Mononuclear cell (primary cell): ENCODE results near the gene ITPRID1. TPM values are rescaled to one million over a fixed set of nuclear protein-coding genes. Genes with fewer than 3 reads are reported as not detected.

Source experiments
- H3K27me3 ChIP-seq: 2 replicates; pipeline ENCODE4 v1.6.0; 2011; ENCODE audit warnings: low read length, control low read depth; ENCODE audit not compliant: insufficient read depth
- H3K4me1 ChIP-seq: 2 replicates; pipeline ENCODE4 v1.5.1; 2011; ENCODE audit warnings: mild to moderate bottlenecking, low read length, control low read depth; ENCODE audit not compliant: insufficient read depth
- H3K4me3 ChIP-seq: 2 replicates; pipeline ENCODE4 v1.5.1; 2011; ENCODE audit warnings: mild to moderate bottlenecking, low read length, moderate library complexity
- H3K9me3 ChIP-seq: 2 replicates; pipeline ENCODE4 v1.5.1; 2011; ENCODE audit warnings: low read depth, mild to moderate bottlenecking, control low read depth, low read length
- total RNA-seq: library from RNA; depleted of rRNA; stranded (reverse); fragments of >200 nt; gene quantifications from one replicate; pipeline ENCODE4 v1.2.3, GENCODE V29; 2012

Gene ITPRID1
- total RNA-seq, 1 donor = 0.73 TPM

DNA sequence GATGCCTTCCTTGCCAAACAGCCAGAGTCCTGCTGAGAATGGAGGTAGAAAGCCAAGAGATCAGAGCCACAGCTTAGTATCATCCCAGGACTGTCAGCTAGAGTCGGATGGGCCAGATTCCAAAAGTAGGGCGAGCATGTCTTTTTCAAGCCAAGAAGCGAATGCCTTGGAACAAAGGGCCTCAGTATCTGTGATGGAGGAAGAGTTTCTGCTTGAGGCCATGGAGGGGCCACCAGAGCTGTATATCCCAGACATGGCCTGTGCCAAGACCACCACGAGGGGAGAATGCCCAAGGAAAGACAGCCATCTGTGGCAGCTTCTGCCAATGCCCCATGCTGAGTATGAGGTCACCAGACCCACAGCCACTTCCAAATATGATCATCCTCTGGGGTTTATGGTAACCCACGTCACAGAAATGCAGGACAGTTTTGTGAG lies 128.8 kb downstream of the ITPRID1 start:
- Histone ChIP-seq H3K4me3 (no peak overlapping the region), H3K27me3 (no peaks in the 10 kb centered on the region), H3K4me1 (no peaks in the 10 kb centered on the region), H3K9me3 (no peaks in the 10 kb centered on the region)

DNA sequence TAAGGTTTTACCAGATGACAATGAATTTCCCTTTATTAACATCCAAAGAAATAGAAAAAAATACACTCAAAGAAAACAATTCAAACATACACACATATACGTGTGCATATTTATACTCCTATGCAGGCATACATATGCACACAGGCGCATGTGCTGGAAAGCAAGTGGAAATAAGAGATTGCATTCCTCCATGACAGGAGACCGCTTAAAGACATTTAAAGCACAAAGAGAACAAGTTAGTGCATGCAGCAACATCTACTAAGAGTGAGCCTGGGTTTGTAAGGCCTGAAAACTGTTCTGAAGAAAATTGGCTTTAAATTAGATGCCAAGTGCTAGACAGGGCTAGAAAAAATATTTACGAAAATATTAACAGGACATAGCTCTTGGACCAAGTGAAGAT lies 133.1 kb downstream of the ITPRID1 start:
- Histone ChIP-seq H3K4me3 (no peak overlapping the region), H3K27me3 (no peaks in the 10 kb centered on the region), H3K4me1 (no peaks in the 10 kb centered on the region), H3K9me3 (no peaks in the 10 kb centered on the region)

DNA sequence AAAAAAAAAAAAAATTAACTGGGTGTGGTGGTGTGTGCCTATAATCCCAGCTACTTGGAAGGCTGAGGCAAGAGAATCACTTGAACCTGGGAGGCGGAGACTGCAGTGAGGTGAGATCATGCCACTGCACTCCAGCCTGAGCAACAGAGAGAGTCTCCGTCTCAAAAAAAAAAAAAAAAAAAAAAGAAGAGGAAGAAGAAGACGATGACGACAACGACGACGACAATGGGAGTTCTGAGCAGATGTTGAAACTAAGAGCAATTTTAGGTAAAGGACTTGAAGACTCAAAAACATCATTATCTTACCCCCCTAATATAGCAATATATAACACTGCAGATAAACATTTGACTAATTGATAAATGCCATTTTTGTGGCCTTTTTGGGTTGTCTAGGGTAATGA lies 133.6 kb downstream of the ITPRID1 start:
- Histone ChIP-seq H3K9me3 (no peaks in the 10 kb centered on the region), H3K4me3 (no peak overlapping the region), H3K4me1 (no peaks in the 10 kb centered on the region), H3K27me3 (no peaks in the 10 kb centered on the region)

DNA sequence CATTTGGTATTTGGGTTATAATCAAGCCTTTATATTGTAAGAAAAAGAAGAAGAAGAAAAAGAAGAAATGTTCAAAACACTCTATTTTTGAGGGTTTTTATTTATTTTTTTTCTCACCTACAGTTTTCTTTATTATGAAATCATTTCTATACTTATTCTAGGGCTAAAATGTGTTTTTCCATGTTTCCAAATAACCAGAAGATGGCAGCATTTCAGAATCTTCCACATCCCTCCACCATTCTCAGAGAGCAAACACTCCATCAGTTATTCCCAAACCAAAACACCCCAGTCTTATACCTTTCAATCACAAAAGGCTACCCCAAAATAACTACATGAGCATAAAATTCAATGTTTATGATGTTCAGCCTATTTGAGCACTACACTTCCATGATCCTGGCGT lies 134.4 kb downstream of the ITPRID1 start:
- no peaks in the 10 kb centered on the region for H3K4me1 ChIP-seq
- H3K4me3 ChIP-seq = no peak overlapping the region
- H3K9me3 ChIP-seq = no peaks in the 10 kb centered on the region

DNA sequence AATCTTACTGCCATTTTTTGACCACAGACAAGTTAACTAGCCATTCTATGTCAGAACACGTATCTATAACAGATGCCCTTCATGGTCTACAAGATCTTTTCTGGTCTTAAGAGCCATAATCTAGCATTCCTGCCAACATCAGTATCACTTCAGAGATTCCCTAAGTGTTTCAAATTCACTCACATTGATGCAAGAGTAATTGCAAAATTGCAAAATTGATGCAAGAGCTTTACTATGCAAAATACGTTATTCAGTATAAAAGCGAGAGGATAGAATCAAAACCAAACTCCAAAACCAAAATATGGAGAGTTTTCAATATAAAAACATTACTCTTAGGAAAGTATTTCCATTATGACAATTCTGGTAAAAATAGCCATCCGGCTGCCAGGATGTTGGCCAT lies 135.0 kb downstream of the ITPRID1 start:
- Histone ChIP-seq H3K9me3 (no peaks in the 10 kb centered on the region), H3K4me1 (no peaks in the 10 kb centered on the region), H3K27me3 (no peaks in the 10 kb centered on the region), H3K4me3 (no peak overlapping the region)

More for the DNA sequence above, 134.4 kb downstream of the ITPRID1 start:
- no peaks in the 10 kb centered on the region for H3K27me3 ChIP-seq

DNA sequence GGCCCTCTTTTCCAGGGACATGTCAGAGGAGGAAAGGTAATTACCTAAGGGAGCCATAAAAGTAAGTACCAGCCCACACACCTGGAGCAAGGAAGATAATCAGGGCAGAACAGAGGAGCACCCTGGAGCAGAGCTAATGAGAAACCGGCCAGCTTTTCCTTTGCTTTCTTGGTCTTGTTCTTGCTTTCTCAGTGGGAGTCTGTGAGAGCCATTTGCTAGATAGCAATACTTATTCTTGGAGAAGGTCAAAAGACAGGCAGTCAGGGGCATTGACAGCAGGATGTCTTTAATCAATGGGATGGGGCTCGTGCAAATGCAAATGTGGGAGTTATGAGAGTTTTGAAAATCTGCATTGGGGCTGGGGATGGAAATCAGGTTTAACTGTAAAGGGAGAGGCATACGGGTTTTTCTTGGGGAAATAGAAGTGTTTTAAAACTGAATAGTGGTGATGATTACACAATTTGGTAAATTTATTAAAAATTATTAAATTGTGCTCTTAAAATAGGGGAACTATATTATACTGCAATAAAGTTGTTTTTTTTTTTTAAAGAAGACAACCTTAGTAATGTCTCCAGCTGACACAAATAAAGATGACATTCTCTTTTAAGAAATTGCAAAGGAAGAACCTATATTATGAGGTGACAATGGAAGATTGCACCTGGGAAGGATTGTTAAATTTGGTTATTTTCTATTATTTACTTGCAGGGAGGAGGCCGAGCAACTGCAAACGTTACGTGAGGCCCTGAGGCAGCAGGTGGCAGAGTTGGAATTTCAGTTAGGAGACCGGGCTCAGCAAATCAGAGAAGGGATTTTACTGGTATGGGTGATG lies 137.6 kb downstream of the ITPRID1 start:
- Histone ChIP-seq H3K4me3 (no peak overlapping the region), H3K4me1 (no peaks in the 10 kb centered on the region), H3K9me3 (no peaks in the 10 kb centered on the region), H3K27me3 (no peaks in the 10 kb centered on the region)

DNA sequence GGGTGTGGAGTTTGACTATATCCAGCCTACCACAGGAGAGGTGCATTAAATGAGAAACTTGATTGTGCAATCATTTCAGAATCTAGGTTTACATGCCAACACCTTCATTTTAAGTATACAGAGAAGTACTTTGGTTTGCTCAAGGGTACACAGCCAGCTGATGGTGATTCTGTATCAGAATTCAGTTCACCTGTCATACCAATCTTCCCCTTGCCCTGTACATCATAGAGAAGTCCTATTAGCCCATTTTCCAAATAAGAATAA lies 138.1 kb downstream of the ITPRID1 start:
- no peaks in the 10 kb centered on the region for H3K9me3 ChIP-seq
- H3K4me3 ChIP-seq = no peak overlapping the region
- H3K27me3 ChIP-seq = no peaks in the 10 kb centered on the region
- no peaks in the 10 kb centered on the region for H3K4me1 ChIP-seq

DNA sequence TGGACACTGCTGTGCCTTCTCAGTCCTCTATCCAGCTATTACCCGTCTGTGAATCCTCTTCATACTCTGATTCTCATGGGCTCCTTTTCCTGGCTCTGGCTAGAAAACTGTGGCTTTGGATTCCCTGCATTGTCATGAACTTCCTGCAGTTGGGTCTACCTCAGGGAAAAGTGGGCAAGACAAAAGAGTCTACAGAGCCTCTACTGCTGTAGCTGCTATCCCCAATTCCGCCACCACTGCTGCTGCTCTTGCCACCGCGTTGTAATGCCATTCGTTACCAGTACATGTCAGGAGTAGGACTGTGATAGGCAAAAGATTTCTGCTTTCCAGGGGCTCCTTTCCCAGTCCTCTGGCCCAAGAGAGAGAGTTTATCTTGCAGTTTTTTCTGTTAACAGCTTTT lies 149.2 kb downstream of the ITPRID1 start:
- peaks cover 9% of the 10 kb centered on the region for H3K4me1 ChIP-seq
- no peak overlapping the region for H3K4me3 ChIP-seq
- no peaks in the 10 kb centered on the region for H3K27me3 ChIP-seq
- H3K9me3 ChIP-seq = no peaks in the 10 kb centered on the region

DNA sequence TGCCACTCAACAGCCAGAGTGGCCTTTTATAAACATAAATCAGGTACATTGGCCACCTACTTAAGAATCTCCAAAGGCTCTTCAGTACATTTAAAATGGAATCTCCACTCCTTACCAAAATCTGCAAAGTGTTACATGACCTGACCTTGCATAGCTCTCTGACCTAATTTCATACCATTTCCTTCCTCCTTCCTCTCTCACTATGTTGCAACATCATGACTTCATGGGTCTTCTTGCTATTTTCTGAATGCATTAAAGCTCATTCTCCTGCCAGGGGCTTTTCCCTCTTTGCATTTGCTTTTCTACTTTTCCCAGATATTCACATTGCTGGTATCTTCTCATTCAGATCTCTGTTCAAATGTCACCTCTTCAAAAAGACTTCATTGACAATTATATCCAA lies 151.0 kb downstream of the ITPRID1 start:
- H3K27me3 ChIP-seq = no peaks in the 10 kb centered on the region
- H3K4me3 ChIP-seq = no peak overlapping the region
- peaks cover 9% of the 10 kb centered on the region for H3K4me1 ChIP-seq
- no peaks in the 10 kb centered on the region for H3K9me3 ChIP-seq

DNA sequence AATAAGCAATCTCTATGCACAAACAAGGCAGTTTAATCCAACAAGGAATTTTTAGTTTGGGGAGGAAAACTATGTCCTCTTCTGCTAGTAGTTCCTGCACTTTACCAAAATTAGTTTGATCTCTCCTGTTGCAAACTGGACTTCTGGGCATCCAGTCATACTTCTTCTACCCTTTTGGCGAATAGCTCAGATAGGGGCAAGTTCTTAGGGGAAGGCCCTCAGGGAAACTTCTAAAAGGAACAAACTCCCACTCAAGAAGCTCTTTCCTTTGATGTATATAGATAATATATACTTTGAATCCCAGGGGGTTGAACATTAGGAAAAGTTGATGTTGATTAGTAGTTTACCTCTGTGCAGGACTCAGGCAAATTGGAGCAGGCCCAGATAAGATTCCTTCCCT lies 151.7 kb downstream of the ITPRID1 start:
- H3K27me3 ChIP-seq = no peaks in the 10 kb centered on the region
- H3K9me3 ChIP-seq = no peaks in the 10 kb centered on the region
- no peak overlapping the region for H3K4me3 ChIP-seq
- peaks cover 9% of the 10 kb centered on the region for H3K4me1 ChIP-seq

DNA sequence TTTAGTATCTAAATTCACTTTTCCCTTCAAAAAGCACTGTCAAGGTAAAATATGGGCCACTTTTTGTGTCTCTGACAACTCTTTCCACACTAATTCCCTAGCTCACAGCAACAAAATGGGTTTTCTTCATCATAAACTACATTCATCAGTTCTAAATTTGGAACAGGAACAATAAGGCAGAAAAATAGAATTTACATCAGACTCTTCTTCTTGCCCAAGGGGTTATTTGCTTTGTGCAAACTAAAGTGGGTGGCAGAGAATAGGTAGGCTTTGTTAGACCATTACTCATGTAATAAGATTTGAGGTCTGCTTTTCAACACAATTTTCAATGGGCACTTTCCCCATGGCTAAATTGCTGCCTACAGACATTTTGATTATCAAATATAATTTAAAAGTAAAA lies 155.6 kb downstream of the ITPRID1 start:
- no peaks in the 10 kb centered on the region for H3K27me3 ChIP-seq
- H3K9me3 ChIP-seq = no peaks in the 10 kb centered on the region

DNA sequence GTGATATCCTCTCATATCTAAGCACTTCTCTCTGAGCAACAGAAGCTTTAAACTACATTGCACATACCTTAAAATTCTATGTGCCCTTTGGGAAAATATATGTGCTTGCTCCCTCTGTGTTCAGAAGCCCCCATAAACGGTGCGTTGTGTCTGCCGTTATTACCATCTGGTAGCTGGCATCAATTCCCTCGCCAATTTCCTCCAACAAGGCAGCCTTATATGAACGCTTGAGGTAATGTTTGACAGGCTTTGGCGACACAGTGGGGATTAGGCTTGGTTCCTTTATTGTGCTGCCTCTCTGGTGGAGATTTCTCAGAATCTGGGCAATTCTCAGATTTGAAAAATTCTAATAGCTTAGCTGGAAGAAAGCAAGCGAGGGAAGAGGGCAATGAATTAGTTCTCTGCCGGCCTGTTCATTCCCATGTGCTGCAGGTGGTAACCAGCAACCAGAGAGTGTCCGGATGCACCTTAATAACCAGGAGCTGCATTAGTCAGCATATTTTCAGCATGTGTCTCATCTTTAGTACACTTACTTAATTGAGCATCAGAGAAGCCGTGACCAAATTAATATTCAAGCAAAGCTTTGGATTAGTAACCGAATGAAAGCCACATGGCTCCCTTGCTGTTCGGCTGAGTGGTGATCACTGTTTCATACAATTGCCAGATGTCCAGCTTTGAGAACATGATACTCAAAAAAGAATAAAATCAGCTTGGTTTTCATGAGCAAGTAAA lies 165.8 kb downstream of the ITPRID1 start:
- H3K4me3 ChIP-seq = no peak overlapping the region
- H3K9me3 ChIP-seq = no peaks in the 10 kb centered on the region
- H3K27me3 ChIP-seq = no peaks in the 10 kb centered on the region
- H3K4me1 ChIP-seq = no peaks in the 10 kb centered on the region

More for the DNA sequence above, 155.6 kb downstream of the ITPRID1 start:
- H3K4me3 ChIP-seq = no peak overlapping the region
- peaks cover 7% of the 10 kb centered on the region for H3K4me1 ChIP-seq

DNA sequence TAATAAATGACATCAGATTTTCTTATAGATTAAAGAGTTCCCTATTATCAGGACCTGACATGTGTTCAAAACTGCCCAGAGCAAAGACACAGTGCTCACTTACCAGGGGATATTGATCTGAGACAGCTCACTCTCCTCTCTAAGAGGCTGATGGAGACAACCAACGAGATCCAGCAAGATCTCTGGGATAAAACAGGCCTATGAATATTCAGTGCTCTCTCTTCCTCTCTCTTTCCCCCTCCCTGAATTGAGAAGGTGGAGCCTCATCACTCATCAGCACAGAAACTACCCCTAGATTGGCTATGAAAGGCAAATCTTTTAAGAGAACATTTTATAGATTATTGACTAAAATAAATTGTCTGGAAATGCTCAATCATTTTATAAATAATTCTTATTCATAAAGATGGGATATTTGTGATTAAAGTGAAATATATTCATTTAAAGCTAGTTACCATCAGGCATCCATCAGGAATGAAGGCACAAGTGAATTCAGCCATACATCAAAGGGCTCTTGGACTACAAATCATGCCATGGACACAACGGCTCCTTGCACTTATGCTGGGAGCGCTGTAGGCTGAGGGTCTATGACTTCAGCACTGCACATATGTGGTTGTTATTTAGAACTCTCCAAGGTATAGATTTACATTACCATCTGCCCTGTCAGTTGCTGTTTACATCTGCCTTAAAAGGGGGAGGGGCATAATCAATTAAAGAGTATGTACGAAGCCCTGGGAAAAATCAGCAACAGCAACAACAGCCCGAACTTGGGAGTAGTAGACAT lies 169.7 kb downstream of the ITPRID1 start:
- Histone ChIP-seq H3K27me3 (no peaks in the 10 kb centered on the region), H3K9me3 (no peaks in the 10 kb centered on the region), H3K4me1 (no peaks in the 10 kb centered on the region), H3K4me3 (no peak overlapping the region)

DNA sequence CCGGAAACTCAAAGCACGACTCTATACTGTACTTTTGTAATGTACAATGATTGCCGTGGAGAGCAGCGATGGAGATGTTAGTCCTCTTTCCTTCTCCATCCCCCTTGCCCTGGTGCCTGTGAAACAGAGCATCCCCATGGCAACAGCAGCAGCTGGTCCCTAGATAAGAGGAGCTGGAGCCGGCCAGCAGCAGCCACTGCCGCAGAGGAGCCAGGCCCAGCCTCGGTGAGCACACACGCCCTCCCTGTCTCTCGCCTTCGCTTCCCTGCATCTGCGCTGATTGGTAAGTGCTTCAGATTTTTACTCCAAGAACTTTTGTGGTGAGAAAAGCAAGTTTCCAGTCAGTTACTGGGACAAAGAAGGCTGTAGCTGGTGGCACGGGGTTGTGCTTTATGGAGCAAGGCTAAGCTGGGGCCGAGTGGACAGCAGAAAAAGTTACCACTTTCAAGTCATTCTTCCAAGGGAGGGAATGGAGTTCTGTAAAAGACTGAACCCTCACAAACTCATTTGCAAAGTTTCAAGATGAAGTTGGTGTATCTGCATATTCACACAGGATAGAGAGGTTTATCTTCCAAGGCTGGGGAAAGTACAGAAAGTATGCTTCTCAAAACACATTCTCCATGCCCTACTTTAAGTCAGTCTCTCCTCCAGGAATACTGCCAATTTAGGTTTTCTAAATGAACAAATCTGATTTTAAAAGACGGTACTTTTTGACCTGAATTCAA lies 173.3 kb downstream of the ITPRID1 start, which contains the start of gene PPP1R17:
Gene PPP1R17 (plus strand): TSS at position 192 of the 725 bp plus-strand sequence. CDS start 5,227 bp downstream, outside the sequence.
- Histone ChIP-seq H3K4me3 (no peak within 1 kb of the TSS), H3K27me3 (no peaks in the 10 kb centered on the region), H3K9me3 (no peaks in the 10 kb centered on the region), H3K4me1 (no peaks in the 10 kb centered on the region)

DNA sequence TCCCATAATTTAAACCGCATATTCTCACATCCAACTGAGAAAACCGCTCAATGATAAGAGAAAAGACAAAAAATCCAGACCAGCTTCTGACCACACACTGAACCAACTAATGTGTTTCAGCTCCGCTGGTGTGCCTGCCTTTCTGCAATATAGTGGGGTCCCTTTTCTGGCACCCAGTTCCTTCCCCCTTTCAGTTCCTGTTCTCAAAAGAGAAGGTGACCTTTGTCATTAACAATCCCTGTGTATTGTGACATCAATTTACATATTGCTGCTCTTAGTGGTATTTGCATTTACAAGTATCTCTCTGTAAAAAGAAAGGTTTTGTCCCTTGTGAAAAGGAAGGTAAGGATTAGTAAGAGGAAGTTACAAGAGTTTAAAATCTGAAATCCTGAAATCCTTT lies 174.5 kb downstream of the ITPRID1 start:
- H3K4me1 ChIP-seq = no peaks in the 10 kb centered on the region
- H3K4me3 ChIP-seq = no peak overlapping the region
- no peaks in the 10 kb centered on the region for H3K27me3 ChIP-seq

More for the DNA sequence above, 174.5 kb downstream of the ITPRID1 start:
- H3K9me3 ChIP-seq = no peaks in the 10 kb centered on the region
